SK-MEL-5 (cell line): ENCODE data around the gene IRF2BP2. TPM values are rescaled to one million over a fixed set of nuclear protein-coding genes. Genes with fewer than 3 reads are reported as not detected.

Experiments
- DNase-seq: peaks from one replicate; pipeline ENCODE4 v3.0.0-alpha.2; 2016; ENCODE audit warnings: low read depth, low spot score
- in situ Hi-C: cut with HindIII; loops from 2 replicates; pipeline ENCODE4 v1.10.0; 2016; ENCODE audit warnings: low sequenced_read_pairs, high pct_unique_total_duplicates, low pct_unique_long_range_greater_than_20kb
- total RNA-seq: library from RNA; depleted of rRNA; stranded (reverse); fragments of >200 nt; shearing (Covaris generic); gene quantifications from 2 replicates; pipeline ENCODE4 v1.2.3, GENCODE V29; 2014

The IRF2BP2 gene
- total RNA-seq, 1 experiment from 2014 or later = 47.5 TPM

- in situ Hi-C loops = no loop called here
- DNase-seq = no peak
Observed at GRCh38 chr1:234619071-234619480, 9.1 kb upstream of the IRF2BP2 start.

GRCh38 chr1:234618737-234619049, 8.7 kb upstream of the IRF2BP2 start:
- no peak for DNase-seq
- in situ Hi-C loops = no loop called here

- in situ Hi-C loops = no loop called here
- DNase-seq = no peak
Observed at GRCh38 chr1:234617986-234618736, 8.2 kb upstream of the IRF2BP2 start.

- in situ Hi-C loops = no loop called here
- DNase-seq = no peak
Observed at GRCh38 chr1:234617131-234617985, 7.4 kb upstream of the IRF2BP2 start.

GRCh38 chr1:234616644-234617043, 6.7 kb upstream of the IRF2BP2 start:
- in situ Hi-C loops = no loop called here

GRCh38 chr1:234614081-234614489, 4.1 kb upstream of the IRF2BP2 start:
- in situ Hi-C loops = no loop called here
- peak; percentile 21 for DNase-seq

More at GRCh38 chr1:234616644-234617043, 6.7 kb upstream of the IRF2BP2 start:
- no peak for DNase-seq

- in situ Hi-C loops = no loop called here
- DNase-seq = peak; percentile 67
Observed at GRCh38 chr1:234613128-234613875, 3.3 kb upstream of the IRF2BP2 start.

- peak; percentile 100 for DNase-seq
- in situ Hi-C loops = no loop called here
Observed at GRCh38 chr1:234612352-234613127, 2.6 kb upstream of the IRF2BP2 start.

- DNase-seq = peak; percentile 54
- in situ Hi-C loops = no loop called here
Observed at GRCh38 chr1:234611847-234612351, 1.9 kb upstream of the IRF2BP2 start.

- DNase-seq = peak; percentile 74
- in situ Hi-C loops = no loop called here
Observed at GRCh38 chr1:234611225-234611846, 1.4 kb upstream of the IRF2BP2 start.

GRCh38 chr1:234610666-234611224, 767 bp upstream of the IRF2BP2 start:
- DNase-seq = peak; percentile 93
- in situ Hi-C loops = no loop called here

GRCh38 chr1:234609691-234610042, 311 bp downstream of the IRF2BP2 start:
- DNase-seq = no peak
- in situ Hi-C loops = no loop called here

- DNase-seq = peak; percentile 42
- in situ Hi-C loops = no loop called here
Observed at GRCh38 chr1:234608911-234609690, 877 bp downstream of the IRF2BP2 start.

GRCh38 chr1:234608025-234608910, 1.7 kb downstream of the IRF2BP2 start:
- in situ Hi-C loops = no loop called here
- DNase-seq = peak; percentile 91
